NCI-H1417 treated with DMSO at 0.1 percent for 48 hours (cell line): ENCODE results near the gene SLC22A2.

Experiments
- DNase-seq: peaks from one replicate; lab custom pipeline; 2025; lab: John Stamatoyannopoulos, UW

The SLC22A2 gene

GRCh38 chr6:160207618-160208017, 51.0 kb downstream of the SLC22A2 start:
- DNase-seq, result no peak

DNA sequence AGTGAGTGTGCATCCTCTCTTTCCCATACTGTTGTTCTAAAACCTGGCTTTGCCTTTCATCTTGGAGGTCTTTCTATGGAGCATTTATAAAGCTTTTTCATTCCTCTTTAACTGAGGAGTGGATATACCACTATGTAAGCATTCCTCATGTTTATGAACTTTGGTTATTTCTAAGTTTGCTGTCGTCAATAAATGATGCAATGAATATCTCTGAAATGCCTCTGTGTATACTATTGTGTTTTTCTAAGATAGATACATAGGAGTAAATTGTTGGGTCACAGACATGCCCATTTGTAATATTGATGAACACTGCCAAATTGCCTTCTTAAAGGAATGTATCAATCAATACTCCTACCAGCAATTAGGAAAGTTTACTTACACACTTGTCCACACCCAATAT, 53.9 kb downstream of the SLC22A2 start:
- no peak for DNase-seq

DNA sequence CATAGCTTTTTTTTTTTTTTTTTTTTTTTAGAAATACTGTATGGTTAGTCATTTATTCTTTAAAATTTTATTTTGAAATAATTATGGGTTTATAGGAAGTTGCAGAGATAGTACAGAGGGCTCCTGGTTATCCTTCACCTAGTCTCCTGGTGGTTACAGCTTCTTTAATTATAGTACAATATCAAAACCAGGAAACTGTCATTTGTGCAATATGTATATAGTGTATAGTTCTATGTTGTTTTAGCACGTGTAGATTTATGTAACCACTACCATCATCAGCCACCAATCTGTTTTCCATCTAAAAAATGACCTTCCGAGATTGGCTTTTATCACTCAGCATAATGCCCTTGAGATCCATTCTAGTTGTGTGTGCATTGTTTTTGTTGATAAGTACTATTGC, 54.7 kb downstream of the SLC22A2 start:
- no peak for DNase-seq

DNA sequence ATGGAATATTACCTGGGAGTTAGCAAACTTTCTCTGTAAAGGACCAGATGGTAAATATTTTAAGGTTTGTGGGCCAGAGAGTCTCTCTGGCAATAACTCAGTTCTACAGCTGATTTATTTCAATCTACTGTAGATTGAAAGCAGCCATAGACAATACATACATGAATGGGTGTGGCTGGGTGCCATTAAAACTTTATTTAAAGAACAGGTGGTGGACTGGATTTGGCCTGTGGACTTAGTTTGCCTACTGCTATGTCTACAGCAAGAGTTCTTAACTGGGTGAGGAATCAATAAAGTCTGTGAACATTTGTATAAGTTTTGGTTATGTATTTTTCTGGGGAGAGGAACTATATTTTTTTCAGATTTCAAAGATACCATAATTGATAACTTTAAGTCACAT, 55.1 kb downstream of the SLC22A2 start:
- DNase-seq, result no peak

DNA sequence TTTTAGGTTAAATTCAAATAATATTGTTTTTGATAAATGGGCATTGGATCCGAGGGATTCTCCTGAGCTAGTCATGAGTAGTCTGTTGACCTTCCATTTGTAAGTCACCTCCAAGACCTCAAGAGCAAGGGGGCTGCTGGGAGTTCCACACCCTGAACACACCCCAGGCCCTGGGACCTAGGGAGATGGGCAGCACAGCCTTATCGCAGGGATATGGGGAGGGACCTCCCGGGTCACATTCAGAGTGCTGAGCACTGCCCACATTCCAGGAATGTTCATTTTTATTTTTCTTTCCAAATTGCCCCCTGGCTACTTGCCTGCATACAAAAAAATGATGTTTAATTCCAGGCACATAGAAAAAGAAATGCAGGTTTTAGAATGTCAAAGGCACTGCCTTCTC, 55.5 kb downstream of the SLC22A2 start:
- no peak for DNase-seq

- no peak for DNase-seq
These were observed 56.2 kb downstream of the SLC22A2 start for GRCh38 chr6:160202411-160202810.

GRCh38 chr6:160201061-160201460, 57.6 kb downstream of the SLC22A2 start:
- DNase-seq, result no peak

GRCh38 chr6:160198606-160199211, 59.9 kb downstream of the SLC22A2 start:
- DNase-seq, result no peak

DNA sequence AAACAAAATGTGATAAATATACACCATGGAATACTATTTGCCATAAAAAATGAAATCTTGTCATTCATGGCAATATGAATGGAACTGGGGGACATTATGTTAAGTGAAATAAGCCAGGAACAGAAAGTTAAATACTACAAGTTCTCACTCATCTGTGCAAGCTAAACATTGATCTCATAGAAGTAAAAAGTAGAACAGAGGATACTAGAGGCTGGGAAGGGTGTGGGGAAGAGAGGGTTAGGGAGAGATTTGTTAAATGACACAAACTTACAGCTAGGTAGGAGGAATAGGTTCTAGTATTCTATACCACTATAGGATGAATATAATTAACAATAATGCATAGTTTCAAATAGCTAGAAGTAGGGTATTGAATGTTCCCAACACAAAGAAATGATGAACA, 61.0 kb downstream of the SLC22A2 start:
- DNase-seq, result no peak

- no peak for DNase-seq
These were observed 63.8 kb downstream of the SLC22A2 start for GRCh38 chr6:160194808-160195207.

DNA sequence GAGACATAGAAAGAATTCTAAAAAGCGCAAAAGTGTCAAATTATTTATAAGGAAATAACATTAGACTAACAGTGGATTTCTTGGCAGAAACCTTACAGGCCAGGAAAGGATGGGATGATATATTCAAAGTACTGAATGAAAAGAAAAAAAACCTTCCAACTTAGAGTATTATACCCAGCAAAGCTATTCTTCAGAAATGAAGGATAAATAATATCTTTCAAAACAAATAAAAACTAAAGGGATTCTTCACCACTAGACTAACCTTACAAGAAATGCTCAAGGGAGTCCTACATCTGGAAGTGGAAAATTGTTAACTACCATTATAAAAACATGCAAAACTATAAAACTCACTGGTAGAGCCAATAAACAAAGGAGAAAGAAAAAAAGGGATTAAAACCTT, 65.8 kb downstream of the SLC22A2 start:
- DNase-seq, result no peak

DNA sequence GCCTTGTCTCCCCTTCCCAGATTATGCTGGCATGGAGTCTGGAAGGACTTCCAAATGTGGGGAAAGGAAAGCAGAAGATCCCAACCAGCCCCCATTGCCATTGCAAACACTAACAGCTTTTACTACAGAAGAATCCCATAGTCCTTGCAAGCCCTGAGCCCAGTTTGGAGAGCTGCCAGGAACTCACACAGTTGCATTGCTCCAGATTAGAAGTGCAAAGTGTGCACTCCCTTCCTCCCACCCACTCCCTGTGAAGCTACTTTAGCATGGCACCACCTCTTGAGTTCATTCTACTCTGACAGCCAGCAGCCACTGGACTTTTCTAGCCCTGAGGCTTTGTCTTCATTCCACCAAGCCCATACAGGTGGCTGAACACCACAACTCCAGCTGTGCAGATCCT, 67.6 kb downstream of the SLC22A2 start:
- DNase-seq, result no peak

DNA sequence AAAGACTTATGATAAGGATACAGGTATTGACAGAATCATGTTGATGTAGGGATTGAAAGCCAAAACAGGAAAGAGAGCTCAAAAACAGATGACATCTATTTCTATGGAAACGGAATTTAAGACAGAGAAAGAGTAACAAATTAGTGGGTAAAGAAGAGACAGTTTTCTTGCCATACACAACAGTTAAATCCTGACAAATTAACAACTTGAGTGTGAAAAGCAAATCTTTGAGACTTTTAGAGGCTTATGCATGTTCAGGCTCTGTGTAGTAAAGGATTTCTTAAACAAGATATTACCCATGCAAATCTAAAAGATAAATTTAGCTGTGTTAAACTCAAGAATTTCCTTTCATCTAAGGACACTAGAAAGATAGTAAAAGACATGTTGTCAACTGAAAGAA, 68.5 kb downstream of the SLC22A2 start:
- DNase-seq, result no peak

- no peak for DNase-seq
These were observed 69.8 kb downstream of the SLC22A2 start for GRCh38 chr6:160188773-160189172.

- no peak for DNase-seq
These were observed 77.9 kb downstream of the SLC22A2 start for GRCh38 chr6:160180706-160181105.

DNA sequence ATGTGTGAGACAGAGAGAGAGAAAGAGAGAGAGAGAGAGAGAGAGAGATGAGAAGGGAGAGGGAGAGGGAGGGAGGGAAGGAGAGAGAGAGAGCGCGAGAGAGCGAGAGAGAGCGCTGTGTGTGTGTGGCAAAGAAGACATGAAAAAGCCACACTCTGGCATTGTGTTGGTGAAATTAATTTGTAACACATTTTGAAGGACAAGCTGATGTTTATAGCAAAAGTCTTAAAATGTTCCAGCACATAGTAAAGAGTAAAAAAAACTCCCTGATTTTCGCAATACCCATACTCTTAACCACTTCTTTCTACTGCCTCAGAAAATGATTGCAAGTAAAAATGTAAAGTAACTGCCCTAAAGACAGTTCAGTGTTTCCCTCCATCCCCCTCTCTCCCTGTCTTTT, 80.3 kb downstream of the SLC22A2 start:
- no peak for DNase-seq

GRCh38 chr6:160177220-160177619, 81.4 kb downstream of the SLC22A2 start:
- DNase-seq, result no peak

GRCh38 chr6:160174681-160175080, 83.9 kb downstream of the SLC22A2 start:
- no peak for DNase-seq

DNA sequence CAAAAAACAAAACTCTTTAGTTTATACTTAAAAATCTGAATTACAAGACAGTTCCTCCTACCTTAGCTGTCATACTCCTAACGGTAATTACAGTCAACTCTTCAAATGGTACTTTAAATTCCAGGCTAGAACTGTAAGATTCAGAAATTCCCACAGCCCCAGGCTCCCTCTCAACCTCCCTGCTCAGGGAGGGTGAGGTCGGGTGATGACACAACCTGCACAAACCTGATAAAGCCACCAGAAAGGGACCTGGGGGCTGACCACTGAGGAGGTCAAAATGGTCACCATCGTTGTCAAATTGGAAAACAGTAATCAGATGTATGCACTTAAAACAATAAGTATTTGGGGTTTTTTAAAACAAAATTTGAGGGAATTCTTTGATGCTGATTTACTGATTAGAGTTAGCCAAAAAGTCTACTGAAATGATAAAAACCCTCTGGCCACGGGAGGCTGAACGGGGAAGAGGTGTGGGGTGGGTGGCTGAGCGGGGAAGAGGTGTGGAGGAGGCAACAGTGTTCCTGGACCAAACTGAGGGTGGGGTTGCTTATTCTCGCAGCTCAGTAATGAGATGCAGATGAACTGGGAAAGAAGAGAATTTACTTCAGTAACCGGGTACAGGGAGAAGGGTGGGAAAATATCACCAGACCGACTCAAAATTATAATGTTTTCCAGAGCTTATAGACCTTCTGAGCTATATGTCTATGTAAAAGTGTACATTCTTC, 84.7 kb downstream of the SLC22A2 start:
- DNase-seq, result no peak

GRCh38 chr6:160172704-160173103, 85.9 kb downstream of the SLC22A2 start:
- no peak for DNase-seq

DNA sequence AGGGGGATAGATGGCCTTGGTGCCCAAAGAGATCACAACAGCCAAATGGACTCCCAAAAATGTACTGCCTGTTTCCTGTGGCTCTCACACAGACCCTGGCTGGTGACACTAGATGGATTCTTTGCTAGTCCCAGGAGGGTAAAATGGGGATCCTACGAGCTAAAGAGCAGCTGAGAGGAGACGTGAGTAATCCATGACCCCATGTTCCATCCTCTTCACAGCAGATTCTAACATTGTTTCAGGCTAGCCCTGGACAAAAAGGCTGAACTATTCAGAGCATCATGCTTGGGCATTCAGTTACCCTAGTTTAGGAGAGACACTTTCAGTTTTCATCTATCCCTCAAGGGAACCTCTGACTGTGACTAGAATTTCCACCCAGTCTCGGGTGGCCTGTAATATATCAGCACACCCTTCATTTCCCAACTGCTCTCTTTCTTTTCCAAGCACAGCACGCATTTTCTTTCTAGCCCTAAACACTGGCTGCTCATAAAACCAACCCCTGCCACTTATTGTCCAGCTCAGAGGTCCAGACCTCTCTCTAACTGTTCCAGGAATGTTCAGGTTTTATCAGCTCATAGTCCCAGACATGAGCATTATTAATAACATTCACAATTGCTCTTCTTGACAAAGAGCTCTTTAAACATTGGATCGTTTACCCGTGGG, 88.5 kb downstream of the SLC22A2 start:
- no peak for DNase-seq

- DNase-seq, result no peak
These were observed 90.8 kb downstream of the SLC22A2 start for GRCh38 chr6:160167604-160168399.
